HG03442 (cell line): ENCODE results near the gene C1orf52.
"Not testable (repeated sequence)": the region's sequence is repeated elsewhere in the genome, so short reads cannot be mapped to it uniquely, and the experiment has no call there.

ENCODE experiments used
- ATAC-seq: cut with Tn5 transposase; IDR thresholded peaks from one replicate; pipeline ENCODE4 v1.9.1; 2021; ENCODE audit warnings: mild to moderate bottlenecking, moderate library complexity; ENCODE audit not compliant: unreplicated experiment

Gene C1orf52

DNA sequence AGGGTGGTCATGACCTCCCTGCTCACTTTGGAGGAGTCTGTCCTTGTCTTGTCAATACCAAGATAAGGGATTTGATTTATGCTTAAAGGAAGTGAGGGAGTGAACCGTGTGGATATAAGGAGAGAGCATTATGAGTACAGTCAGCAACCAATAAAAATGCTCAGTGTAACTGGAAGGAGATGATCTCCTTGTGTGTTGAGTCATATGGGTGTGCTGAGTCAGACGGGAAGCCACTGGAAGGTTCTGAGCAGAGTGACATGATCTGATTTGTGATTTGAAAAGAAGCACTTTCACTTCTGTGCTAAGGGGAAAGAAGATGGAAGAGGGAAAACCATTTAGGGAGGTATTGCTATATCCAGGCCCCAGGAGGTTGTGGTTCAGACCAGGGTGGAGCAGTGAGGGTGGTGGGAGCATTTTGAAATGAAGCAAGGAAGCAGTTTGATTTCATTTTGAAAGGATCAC, 19.4 kb upstream of the C1orf52 start:
- ATAC-seq, result peak; percentile 26

DNA sequence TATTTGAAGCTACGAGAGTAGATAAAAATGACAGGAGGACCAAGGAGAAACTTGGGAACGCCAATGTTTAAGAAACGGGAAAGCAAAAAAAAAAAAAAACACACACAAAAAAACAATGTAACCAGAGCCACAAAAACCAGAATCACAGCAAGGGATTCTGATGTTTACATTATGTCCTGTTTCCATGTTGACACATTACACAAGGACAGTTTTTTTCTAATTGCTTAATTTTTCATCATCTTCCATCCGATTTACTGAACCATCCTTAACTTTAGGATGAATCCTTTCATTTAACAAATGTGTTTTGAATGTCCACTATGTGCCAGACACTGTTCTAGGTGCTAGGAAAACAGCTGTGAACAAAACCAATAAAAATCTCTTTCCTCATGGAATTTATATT, 18.3 kb upstream of the C1orf52 start:
- ATAC-seq, result no peak

DNA sequence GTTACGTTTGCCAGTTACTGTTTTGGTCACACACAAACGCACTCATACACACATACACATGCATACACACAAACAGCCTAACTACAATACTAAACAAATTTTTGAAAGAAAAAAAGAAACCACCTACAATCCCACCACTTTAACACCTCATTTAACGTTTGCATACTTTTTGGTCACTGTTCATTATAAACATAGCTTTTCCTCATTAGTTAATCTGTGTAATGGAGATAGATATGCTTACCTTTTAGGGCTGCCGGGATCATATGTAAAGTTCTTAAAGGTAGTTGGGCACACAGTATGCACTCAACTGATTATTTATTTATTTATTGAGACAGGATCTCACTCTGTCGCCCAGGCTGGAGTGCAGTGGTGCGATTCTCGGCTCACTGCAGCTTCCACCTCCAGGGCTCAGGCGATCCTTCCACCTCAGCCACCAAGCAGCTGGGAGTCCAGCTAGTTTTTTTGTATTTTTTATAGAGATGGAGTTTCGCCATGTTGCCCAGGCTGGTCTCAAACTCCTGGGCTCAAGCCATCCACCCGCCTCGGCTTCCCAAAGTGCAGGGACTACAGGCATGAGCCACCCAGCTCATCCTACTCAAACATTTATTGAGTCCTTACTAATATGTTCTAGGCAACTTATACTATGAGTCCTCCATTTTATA, 17.6 kb upstream of the C1orf52 start:
- ATAC-seq, result no peak

DNA sequence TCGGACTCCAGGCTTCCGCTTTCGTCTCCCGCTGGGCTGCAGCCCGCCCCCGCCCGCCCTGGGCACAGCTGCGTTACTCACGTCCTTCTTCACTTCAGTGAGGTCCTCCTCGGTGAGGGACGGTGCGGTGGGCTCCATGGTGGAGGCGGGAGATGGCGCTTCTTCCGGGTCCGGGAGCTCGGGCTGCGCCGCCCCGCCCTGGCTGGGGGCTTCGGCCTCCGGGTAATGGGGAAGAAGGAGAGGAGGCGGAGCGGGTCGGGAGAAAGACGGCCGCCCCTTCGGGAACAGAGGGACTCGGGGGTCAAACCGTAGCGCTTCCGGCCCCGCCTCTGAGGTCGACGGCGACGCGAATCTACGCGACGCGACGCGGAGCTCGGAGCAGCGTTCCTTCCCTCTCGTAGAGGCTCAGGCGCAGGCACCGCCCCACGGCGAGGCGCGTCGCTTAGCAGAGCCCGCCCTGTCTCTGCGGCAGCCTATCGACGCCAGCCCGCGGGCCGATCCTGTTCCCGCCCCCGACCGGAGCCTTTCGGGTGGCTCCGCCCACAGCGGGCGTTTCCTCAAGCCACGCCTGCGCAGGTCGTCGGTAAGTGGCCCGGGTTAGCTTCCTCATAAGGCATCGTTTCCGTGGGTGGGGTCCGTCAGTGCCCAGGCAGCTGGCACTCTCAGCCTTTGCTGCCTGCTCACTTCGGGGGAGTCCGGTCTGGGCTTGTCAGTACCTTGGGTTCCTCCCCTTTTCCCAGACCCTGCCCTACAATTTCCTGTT, 16.9 kb upstream of the C1orf52 start, which contains the start of gene BCL10:
Gene BCL10 (minus strand): TSS at position 418 of the 763 bp plus-strand sequence. CDS start 280 bp downstream, at position 138.
- ATAC-seq, result peak; percentile 95

DNA sequence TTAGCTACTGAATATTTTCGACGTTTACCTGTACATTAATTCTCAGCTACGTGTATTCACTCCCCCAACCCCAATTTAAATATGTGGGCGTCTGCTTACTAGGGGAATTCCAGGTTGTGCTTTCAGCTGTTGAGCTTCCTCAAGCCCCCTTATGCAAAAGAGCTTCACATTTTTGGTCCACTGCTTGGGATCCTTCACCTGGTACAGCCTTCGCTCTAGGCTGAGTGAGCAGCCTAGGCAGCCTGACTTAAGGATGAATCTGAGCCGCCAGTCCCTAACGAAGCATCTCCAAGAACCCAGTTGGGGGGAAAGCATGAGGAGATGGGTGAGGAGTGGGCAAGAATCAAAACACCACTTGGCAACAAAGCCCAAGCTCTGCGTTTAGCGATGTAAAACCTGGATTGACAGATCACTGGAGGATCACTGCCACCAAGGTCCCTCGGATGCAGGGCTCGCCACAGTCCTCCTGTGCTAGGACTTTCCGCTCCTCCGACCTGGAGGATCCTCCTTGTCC, 16.3 kb upstream of the C1orf52 start:
- no peak for ATAC-seq

DNA sequence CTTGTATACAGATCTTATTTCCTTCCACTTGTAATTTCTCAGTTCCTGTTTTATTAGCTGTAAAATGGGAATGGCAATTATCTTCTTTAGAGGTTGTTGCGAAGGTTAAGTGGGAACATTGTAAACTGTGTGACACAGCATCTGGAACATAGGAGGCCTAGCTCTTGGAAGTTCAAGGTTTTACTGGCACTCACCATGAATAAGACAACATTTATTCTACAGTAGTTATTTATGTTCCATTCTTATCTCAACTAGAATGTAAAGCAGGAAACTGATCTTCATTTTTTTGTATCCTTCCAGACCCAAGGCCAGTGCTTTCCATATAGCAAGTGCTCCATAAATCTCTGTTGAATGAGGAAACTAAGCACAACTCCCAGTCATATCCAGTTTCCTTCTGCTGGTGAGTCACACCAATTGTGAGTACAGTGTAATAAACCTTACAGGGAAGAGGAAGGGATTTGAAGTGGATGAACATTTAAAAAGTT, 15.5 kb upstream of the C1orf52 start:
- ATAC-seq, result no peak

DNA sequence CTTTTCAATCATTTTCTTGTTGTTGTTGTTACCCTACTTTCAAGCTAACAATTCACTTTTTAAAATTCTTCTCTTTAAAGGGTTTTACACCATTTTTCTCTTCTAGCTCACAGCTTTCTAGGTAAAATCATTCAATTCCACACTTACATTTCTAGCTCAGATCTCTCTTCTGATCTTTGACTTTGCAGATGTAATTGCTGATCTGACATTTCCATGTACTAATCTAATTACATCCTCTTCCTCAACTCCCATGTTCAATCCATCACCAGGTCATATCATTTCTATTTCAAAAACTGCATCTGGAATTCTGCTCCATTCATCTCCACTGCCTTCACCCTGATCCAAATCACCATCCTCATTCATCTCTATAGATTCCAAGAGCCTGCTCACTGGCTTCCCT, 13.9 kb upstream of the C1orf52 start:
- ATAC-seq, result no peak

DNA sequence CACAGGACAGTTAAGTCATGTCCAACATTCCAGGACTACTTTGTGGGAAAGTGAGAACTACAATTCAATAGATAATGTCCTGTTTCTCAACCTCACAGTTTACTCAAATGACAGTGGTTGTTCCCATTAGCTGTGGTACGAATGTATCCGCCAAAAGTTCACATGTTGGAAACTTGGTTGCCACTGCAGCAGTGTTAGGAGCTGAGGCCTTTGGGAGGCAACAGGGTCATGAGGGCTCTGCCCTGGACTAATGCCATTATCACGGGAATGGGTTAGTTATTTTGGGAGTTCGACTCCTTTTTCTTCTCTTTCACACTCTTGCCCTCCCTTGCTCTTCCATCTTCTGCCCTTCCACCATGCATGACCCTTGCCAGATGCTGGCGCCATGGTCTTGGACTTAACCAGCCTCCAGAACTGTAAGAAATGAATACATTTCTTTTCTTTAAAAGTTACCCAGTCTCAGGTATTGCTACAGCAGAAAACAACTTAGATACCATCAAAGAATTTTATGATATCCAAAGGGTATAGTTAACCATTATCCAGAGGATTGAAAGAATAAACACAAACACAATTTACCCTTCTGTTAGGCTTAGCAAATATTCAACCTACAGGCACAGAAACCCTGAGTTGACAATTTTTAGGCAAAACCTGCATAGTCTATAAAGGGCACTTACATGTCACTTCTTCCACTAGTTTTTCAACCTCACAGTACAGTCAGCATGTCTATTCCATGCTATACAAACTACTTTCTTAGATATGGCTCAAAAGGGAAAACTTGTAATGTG, 9.5 kb upstream of the C1orf52 start:
- ATAC-seq, result no peak

DNA sequence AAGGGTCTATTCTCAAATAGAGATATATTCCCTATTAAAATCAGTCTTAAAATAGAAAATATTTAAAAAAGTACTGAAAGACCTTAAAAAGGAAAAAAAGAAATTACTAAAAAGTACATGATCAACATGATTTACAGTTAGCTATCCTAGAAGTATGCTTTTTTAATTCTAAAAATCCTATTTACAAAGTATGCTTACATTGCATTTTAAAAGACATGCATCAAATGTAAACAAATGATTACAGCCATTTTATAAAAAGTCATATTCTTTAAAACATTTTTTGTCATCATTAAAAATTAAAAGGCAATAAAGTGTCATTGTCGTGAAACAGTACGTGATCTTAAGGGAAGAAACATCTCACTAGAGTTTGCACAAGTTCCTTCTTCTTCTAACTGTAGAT, 7.9 kb upstream of the C1orf52 start:
- ATAC-seq, result no peak

DNA sequence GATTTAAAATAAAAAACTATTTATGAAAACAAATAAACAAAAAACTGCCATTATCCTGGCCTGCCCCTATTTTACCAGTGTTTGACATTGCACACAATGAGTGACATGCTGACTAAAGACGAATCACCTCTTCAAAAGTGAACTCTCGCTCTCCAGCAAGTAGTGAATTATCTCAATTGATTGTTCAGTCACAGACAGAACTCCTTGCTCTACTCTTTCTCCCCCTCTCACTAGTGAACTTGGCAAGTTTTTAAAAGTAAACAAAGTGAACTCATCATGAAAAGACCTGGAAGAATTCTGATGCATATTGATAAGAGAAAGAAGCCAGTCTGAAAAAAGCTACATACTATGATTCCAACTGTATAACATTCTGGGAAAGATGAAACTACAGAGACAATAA, 4.7 kb upstream of the C1orf52 start:
- no peak for ATAC-seq

DNA sequence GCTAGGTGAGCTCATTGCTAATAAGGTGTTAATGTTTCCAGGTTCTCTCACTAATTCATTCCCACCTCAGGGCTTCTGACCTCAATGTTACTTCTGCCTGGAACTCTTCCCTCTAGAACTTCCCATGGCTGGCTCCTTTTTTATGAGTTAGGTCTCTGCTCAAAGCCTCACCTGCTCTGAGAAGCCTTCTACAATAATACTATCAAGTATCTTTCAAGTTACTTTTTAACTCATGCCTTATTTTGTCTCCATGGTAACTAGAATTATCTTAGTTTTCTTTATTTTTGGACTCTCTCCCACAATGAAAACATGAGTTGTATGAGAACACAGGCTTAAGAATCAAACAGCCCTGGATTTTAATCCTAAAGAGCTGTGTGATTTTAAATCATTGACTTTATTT, 3.5 kb upstream of the C1orf52 start:
- ATAC-seq, result no peak

DNA sequence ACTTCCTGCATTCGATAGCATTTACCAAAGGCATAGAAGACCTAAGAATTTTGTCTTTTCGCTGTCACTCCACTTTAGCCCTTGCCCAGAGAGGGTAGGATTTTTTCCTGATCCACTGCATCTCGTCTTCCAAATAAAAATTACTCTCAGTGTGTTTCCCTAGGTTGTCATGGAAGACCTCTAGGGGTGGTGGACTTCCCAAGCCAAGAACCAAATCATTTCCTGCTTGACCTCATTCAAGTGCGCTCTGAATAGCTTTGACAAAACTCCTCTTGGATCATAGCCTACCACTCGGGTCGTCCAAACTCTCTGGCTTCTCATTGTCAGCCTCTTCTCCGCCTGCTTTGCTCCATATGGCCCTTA, 431 bp upstream of the C1orf52 start:
- no peak for ATAC-seq

DNA sequence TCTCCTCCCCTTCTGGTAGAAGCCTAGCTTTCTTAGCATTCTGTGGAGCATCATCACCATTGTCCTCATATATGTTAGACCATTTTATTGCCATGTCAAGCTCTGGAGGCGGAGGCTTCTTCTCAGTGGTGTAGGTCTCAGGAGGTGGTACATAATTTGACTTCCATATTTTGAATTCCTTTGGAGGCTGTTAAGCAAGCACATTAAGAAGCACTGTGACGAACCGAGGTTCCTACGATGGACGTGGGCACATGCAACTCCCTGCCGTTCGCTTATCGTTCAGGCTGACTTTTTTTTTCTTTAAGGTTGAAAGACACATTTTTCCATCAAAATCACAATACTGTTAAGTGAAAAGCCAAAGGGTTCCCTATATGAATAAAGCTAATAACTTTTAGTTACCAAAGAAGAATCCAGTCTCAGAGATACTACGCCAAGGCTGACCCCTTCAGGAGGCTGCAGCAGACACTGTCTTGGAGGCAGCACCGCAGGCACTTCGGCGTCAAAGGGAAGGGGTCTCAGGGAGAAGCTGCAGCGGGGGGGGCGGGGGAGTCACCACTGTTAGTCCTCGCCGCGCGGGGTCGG, 835 bp downstream of the C1orf52 start:
- ATAC-seq, result no peak

DNA sequence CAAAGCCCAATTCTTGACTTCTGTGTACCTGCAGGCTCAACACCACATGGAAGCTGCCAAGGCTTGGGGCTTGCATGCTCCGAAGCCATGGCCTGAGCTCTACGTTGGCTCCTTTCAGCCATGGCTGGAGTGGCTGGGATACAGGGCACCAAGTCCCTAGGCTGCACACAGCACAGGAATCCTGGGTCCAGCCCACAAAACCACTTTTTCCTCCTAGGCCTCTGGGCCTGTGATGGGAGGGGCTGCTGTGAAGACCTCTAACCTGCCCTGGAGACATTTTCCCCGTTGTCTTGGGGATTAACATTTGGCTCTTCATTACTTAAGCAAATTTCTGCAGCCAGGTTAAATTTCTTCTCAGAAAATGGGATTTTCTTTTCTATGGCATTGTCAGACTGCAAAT, 10.4 kb downstream of the C1orf52 start:
- ATAC-seq, result not testable (repeated sequence)

DNA sequence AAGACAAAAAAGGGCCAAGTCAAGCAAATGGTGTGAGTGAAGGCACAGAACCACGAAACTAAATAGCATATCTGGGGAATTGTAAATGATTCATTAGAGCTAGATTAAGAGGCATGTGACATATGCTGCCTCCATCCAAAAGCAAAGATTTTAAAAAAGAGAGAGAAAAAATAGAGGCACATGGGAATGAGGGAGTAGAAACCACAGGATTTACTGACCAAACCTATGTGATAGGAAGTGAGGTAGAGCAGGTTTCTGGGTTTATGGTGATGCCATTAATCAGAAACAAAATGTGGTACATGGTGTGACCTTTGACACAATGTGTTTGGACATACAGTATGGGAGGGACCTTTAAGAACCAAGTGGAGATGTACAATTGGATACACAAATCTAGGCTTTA, 13.6 kb downstream of the C1orf52 start:
- no peak for ATAC-seq

DNA sequence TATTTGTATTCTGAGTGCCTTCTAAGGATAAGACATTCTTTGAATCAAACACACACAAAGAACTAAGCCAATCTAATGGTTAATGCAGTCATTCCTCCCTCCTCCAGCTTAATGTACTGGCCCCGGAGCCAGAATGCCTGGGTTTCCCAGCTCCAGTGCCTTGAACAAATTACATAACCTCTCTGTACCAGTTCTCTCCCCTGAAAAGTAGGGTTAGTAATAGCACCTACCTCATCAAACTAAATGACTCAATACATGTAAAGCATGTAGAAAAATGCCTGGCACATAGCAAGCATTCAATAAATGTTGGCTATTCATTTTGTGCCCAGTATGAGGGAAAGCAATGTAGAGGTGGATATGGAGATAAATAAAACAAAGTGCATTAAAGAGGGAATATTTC, 14.0 kb downstream of the C1orf52 start:
- no peak for ATAC-seq

DNA sequence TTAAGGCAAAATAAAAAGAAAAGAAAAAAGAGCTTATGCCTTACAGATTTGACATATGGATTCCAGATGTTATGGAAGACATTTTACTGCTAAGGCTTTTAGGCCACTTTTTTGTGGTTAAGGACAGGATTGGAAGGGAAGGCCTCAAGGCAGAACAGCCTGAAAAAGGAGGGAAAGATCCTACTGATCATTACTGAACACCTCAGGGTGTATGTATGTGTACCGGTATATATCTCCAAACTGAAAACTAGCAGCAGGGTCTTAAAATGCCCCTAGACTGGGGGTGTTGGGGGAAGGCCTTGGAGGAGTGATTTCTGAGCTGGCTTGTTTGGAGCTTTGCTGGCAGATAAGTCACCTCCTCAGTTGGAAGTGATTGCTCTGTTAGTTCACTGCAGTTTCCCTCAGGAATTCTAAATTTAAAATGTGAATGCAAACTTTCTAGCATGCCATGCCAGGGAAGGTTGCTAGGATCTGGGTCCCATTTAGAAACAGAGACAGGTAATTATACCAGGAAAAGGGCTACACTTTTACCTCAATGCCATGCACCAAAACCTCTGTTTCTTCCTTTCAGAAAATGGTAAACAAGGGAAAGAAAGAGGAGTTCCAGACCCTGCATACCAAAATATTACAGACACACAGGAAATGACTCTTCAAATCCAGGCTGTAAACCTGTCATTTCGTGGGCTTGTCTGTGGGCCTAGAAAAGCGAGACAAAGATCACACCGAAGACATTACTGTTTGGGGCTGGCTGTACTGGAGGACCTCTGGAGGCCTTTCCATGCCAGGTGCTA, 15.0 kb downstream of the C1orf52 start:
- ATAC-seq, result no peak

DNA sequence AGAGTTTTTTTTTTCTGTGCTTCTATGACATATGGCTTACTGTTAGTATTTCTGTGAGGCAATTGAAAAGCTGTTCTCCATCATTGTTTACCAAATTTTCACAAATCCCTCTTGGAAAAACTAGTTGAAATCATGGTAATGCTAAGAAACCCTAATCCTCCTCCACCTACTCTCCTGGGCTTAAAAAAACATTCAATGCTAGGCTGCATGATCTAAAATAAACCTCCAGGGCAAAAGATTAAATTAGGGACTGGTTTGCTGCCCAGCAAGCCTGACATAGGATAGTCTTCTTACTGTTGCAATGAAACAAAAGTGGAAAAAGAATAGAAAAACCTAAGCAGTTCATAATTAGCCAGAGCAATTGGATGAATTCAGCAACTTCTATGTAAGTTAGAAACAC, 16.1 kb downstream of the C1orf52 start:
- no peak for ATAC-seq

DNA sequence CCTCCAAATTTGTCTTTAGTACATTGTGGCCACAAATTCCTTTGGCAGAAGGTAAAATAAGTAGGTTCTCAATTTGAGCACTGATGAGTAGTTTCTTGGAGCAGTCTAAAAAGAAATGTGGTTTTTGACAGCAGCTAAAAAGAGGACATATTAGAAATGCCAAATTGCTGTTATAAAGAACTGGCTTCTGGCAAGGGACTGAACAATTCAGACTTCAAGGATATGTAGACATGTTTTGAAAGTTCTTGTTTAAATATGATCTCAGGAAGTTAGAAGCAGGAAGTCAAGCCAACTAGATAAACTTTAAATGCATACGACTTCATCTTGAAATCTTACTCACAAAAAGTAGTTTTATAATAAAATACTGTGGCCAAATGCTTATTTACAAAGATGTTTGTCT, 18.8 kb downstream of the C1orf52 start:
- no peak for ATAC-seq

DNA sequence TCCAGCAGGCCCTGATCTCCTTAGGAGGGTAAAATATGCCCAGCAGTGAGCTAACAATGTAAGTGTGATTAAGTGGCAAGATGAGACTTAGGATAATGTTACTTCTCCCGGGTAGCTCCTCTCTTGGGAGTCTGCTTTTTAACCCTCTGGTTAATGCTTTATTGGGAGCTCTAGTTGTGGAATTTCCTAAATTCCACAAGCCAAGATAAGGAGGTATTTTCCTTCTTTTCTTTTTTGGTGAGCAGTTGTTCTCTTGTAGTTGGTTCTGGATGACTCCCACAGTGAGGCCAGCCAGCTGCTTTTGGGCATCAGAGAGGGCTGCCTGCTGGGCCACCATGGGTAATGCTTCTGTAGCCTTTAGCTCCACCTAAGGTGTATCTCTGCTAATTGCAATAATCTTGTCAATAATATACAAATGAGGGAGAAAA, 19.3 kb downstream of the C1orf52 start:
- ATAC-seq, result no peak
